Trophoblast cell (in vitro differentiated cells and primary cell): Measurements from ENCODE around the gene OLIG3.
A peak's percentile ranks its signal among the peaks of the same experiment; 100 is the strongest.

Experiments
- DNase-seq, 2 donors: peaks; one replicate each; pipeline ENCODE4 v3.0.0-alpha.2; 2016
- H2AFZ ChIP-seq: 2 replicates; pipeline ENCODE4 v1.6.1; 2013; ENCODE audit warnings: low read length, moderate library complexity, mild to moderate bottlenecking; ENCODE audit not compliant: insufficient read depth, poor library complexity
- H2AK5ac ChIP-seq: 2 replicates; pipeline ENCODE4 v1.6.1; 2013; ENCODE audit warnings: mild to moderate bottlenecking, low read length
- H2BK120ac ChIP-seq: 2 replicates; pipeline ENCODE4 v1.6.1; 2013; ENCODE audit warnings: low read length, mild to moderate bottlenecking, moderate library complexity; ENCODE audit not compliant: insufficient read depth, poor library complexity
- H2BK12ac ChIP-seq: 2 replicates; pipeline ENCODE4 v1.6.1; 2013; ENCODE audit warnings: mild to moderate bottlenecking, low read length, moderate library complexity
- H2BK5ac ChIP-seq: 2 replicates; pipeline ENCODE4 v1.6.1; 2013; ENCODE audit warnings: low read length, low read depth, moderate library complexity, mild to moderate bottlenecking; ENCODE audit not compliant: poor library complexity
- H3K14ac ChIP-seq: 2 replicates; pipeline ENCODE4 v1.6.1; 2013; ENCODE audit warnings: mild to moderate bottlenecking, low read length
- H3K18ac ChIP-seq: 2 replicates; pipeline ENCODE4 v1.6.1; 2013; ENCODE audit warnings: mild to moderate bottlenecking, low read length
- H3K23ac ChIP-seq: 2 replicates; pipeline ENCODE4 v1.6.1; 2013; ENCODE audit warnings: low read length
- H3K27ac ChIP-seq: 2 replicates; pipeline ENCODE4 v1.5.1; 2013; ENCODE audit warnings: low read depth, mild to moderate bottlenecking, inconsistent platforms, low read length, moderate library complexity
- H3K27me3 ChIP-seq: 2 replicates; pipeline ENCODE4 v1.6.1; 2013; ENCODE audit warnings: inconsistent platforms, mild to moderate bottlenecking, low read length, moderate library complexity; ENCODE audit not compliant: insufficient read depth
- H3K36me3 ChIP-seq, 2 experiments: 1 replicate in 1 of 2; 2 replicates in 1 of 2; pipeline ENCODE4 v1.6.1; 2013; ENCODE audit warnings: low read length in 2 of 2, mild to moderate bottlenecking in 2 of 2, moderate library complexity in 1 of 2; ENCODE audit not compliant: insufficient read depth in 2 of 2, control insufficient read depth in 1 of 2
- H3K4ac ChIP-seq: 2 replicates; pipeline ENCODE4 v1.6.1; 2013; ENCODE audit warnings: low read depth, mild to moderate bottlenecking, low read length, moderate library complexity
- H3K4me1 ChIP-seq, 2 experiments: 1 replicate in 1 of 2; 2 replicates in 1 of 2; pipeline ENCODE4 v1.6.1; 2013; ENCODE audit warnings: low read length in 2 of 2, mild to moderate bottlenecking in 2 of 2, moderate library complexity in 1 of 2; ENCODE audit not compliant: insufficient read depth in 2 of 2, control insufficient read depth in 1 of 2
- H3K4me2 ChIP-seq: 2 replicates; pipeline ENCODE4 v1.6.1; 2013; ENCODE audit warnings: inconsistent platforms, mild to moderate bottlenecking, low read length, moderate library complexity
- H3K4me3 ChIP-seq: 2 replicates; pipeline ENCODE4 v1.5.1; 2013; ENCODE audit warnings: mild to moderate bottlenecking, low read depth, low read length, inconsistent platforms
- H3K79me1 ChIP-seq: one replicate; pipeline ENCODE4 v1.6.1; 2013; ENCODE audit warnings: low read length
- H3K79me2 ChIP-seq: 2 replicates; pipeline ENCODE4 v1.6.1; 2013; ENCODE audit warnings: low read length, mild to moderate bottlenecking; ENCODE audit not compliant: control insufficient read depth, insufficient read depth, poor library complexity
- H3K9ac ChIP-seq: 2 replicates; pipeline ENCODE4 v1.6.1; 2013; ENCODE audit warnings: mild to moderate bottlenecking, low read length
- H3K9me3 ChIP-seq: 2 replicates; pipeline ENCODE4 v1.6.1; 2013; ENCODE audit warnings: low read depth, mild to moderate bottlenecking, control low read depth, inconsistent platforms, low read length; ENCODE audit not compliant: insufficient read depth
- H4K12ac ChIP-seq: 2 replicates; pipeline ENCODE4 v1.6.1; 2013; ENCODE audit warnings: low read depth, mild to moderate bottlenecking, low read length, moderate library complexity
- H4K8ac ChIP-seq: 2 replicates; pipeline ENCODE4 v1.6.1; 2013; ENCODE audit warnings: low read depth, mild to moderate bottlenecking, low read length, moderate library complexity
- H4K91ac ChIP-seq: one replicate; pipeline ENCODE4 v1.6.1; 2013; ENCODE audit warnings: low read depth, mild to moderate bottlenecking, low read length, moderate library complexity
- WGBS: extraction: QIAGEN DNeasy Blood & Tissue Kit; methylation state at CpG from one replicate; pipeline ENCODE4 v1.1.7; 2013; ENCODE audit warnings: missing lambda C conversion rate; ENCODE audit not compliant: insufficient read length, insufficient coverage; ENCODE audit errors: extremely low coverage; 5-methylcytosine and 5-hydroxymethylcytosine counted together

Gene OLIG3

DNA sequence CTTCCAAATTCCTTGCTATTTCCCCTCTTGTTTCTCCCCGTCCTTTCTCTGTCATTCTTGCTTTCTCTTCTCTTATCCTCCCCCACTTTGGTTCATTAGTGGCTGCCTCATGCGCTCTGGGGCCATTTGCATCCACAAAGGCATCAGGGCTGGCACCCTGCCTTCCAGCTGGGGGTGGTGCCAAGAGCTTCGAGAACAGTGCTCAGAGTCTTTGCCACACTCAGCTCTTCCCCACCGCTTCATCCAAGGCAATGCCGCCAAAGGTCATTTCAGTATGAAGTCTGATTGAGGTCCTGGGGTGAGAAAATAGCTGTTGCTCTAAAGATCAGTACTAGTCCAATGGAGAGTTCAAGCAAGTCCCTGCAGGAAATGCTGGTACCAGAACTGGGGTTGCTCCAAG lies 22.7 kb downstream of the OLIG3 start:
- Histone ChIP-seq H3K9ac (no peak overlapping the region), H3K4ac (no peak overlapping the region), H3K4me3 (no peak overlapping the region), H3K4me1 (no peaks in the 10 kb centered on the region), H4K91ac (no peak overlapping the region), H4K12ac (no peak overlapping the region), H2AK5ac (no peak overlapping the region), H3K79me2 (no peaks in the 10 kb centered on the region), H2AFZ (peak overlapping the region; percentile 45), H4K8ac (no peak overlapping the region), H3K18ac (no peak overlapping the region), H3K27ac (no peak overlapping the region), H3K27me3 (no peaks in the 10 kb centered on the region), H3K23ac (no peak overlapping the region), H2BK5ac (no peak overlapping the region), H3K4me2 (no peak overlapping the region), H2BK12ac (no peak overlapping the region), H3K36me3 (no peaks in the 10 kb centered on the region), H2BK120ac (no peak overlapping the region), H3K79me1 (no peaks in the 10 kb centered on the region), H3K9me3 (no peaks in the 10 kb centered on the region), H3K14ac (no peak overlapping the region)
- no CpG with 5 or more reads among the region's 5 CpGs for WGBS
- no peak for DNase-seq

DNA sequence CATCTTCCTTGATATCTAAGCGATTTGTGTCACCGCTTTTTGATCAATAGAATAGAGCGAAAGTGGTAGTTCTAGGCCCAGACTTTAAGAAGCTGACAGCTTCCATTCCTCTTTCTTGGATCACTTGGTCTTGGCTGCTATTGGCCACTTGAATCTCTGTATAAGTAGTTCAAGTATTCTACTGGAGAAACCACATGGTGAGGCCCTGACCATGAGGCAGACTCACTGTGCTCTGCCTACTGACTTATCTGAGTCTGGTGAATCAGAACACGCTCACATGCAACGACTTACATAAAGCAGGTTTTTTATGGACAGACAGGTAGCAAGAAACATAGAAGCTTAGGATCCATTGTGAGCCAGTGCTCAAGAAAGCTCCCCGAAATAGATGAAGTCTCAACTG lies 27.0 kb downstream of the OLIG3 start:
- Histone ChIP-seq H3K9me3 (no peaks in the 10 kb centered on the region), H3K4me2 (no peak overlapping the region), H4K91ac (no peak overlapping the region), H4K12ac (no peak overlapping the region), H3K79me2 (no peaks in the 10 kb centered on the region), H2AK5ac (no peak overlapping the region), H3K18ac (no peak overlapping the region), H3K9ac (no peak overlapping the region), H2BK120ac (no peak overlapping the region), H4K8ac (no peak overlapping the region), H3K79me1 (no peaks in the 10 kb centered on the region), H2BK12ac (no peak overlapping the region), H3K4me1 (no peaks in the 10 kb centered on the region), H3K23ac (no peak overlapping the region), H3K4me3 (no peak overlapping the region), H3K27ac (no peak overlapping the region), H3K36me3 (no peaks in the 10 kb centered on the region), H2BK5ac (no peak overlapping the region), H3K14ac (no peak overlapping the region), H3K4ac (no peak overlapping the region), H3K27me3 (no peaks in the 10 kb centered on the region), H2AFZ (no peak overlapping the region)
- no CpG with 5 or more reads among the region's 6 CpGs for WGBS
- DNase-seq, result no peak

DNA sequence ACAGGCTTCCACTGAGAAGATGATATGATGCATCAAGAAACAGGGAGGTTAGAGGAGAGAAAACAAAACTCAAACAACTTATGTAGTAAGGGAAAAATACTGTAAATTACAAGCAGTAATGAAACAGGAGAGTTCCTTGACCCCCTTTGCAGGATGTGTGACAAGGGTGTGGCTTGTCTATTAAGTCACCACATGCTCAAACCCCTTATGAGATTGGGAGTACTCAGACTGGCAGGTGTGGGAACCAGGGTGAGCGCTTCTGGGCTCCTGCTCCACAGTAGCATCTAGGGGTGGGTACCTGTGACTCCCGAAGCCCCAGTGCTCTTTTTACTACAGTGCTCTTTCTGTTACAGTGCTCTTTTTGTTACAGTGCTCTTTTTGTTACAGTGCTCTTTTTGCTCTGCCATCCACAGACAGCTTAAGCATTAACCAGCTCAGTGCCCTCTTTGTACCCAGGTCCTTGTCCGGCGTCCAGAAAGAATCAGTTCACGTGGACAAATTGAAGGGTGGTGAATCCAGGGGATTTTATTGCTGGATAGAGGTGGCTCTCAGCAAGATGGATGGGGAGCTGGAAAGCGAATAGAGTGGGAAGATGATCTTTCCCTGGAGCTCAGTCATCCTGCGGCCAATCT lies 28.7 kb downstream of the OLIG3 start:
- no peak overlapping the region for H2AFZ ChIP-seq
- no peak overlapping the region for H2AK5ac ChIP-seq
- no peak overlapping the region for H3K23ac ChIP-seq
- H3K4me1 ChIP-seq, result no peaks in the 10 kb centered on the region
- no peak overlapping the region for H3K4me2 ChIP-seq
- H2BK120ac ChIP-seq, result no peak overlapping the region
- H3K9me3 ChIP-seq, result no peaks in the 10 kb centered on the region
- H3K79me1 ChIP-seq, result no peaks in the 10 kb centered on the region
- no CpG with 5 or more reads among the region's 7 CpGs for WGBS
- H4K8ac ChIP-seq, result no peak overlapping the region
- no peaks in the 10 kb centered on the region for H3K27me3 ChIP-seq
- no peak overlapping the region for H3K27ac ChIP-seq
- H4K91ac ChIP-seq, result no peak overlapping the region
- no peak overlapping the region for H4K12ac ChIP-seq
- H3K14ac ChIP-seq, result no peak overlapping the region
- no peaks in the 10 kb centered on the region for H3K36me3 ChIP-seq
- no peak overlapping the region for H3K4ac ChIP-seq
- H3K4me3 ChIP-seq, result no peak overlapping the region
- no peak overlapping the region for H2BK12ac ChIP-seq
- H3K18ac ChIP-seq, result no peak overlapping the region
- H3K9ac ChIP-seq, result no peak overlapping the region
- H2BK5ac ChIP-seq, result no peak overlapping the region
- DNase-seq, result no peak
- H3K79me2 ChIP-seq, result no peaks in the 10 kb centered on the region

DNA sequence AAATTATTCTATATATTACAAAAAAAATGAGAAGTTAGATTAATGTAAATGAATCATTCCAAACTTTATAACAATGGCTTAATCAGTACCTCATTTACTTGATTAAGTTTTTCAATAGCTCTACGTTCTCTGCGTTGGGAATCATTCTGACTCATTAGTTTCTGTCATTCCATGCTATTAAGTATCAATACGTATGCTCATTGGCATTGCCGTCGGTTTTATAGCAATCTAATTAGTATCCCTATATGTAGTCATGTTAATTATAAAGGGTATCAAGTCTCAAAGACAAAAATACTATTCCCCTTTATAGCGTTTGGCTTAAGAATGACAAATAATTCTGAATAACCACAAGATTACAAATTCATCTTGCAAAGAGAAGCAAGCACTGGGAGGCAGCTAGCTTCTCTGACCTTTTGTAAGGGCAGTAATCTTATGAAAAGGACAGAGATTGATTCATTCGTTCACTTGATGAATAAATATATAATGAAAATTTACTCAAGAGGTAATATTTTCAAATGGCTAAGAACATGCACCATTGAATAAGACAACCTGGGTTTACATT lies 41.8 kb downstream of the OLIG3 start:
- H3K4me3 ChIP-seq, result no peak overlapping the region
- no peak overlapping the region for H3K9ac ChIP-seq
- no peaks in the 10 kb centered on the region for H3K4me1 ChIP-seq
- no peak overlapping the region for H4K12ac ChIP-seq
- H2AK5ac ChIP-seq, result no peak overlapping the region
- H3K27ac ChIP-seq, result no peak overlapping the region
- no peak for DNase-seq
- H3K18ac ChIP-seq, result no peak overlapping the region
- no peak overlapping the region for H2BK12ac ChIP-seq
- H3K23ac ChIP-seq, result no peak overlapping the region
- H3K79me2 ChIP-seq, result no peaks in the 10 kb centered on the region
- no peak overlapping the region for H2AFZ ChIP-seq
- no peaks in the 10 kb centered on the region for H3K36me3 ChIP-seq
- H3K79me1 ChIP-seq, result no peaks in the 10 kb centered on the region
- no peak overlapping the region for H3K4me2 ChIP-seq
- no peaks in the 10 kb centered on the region for H3K27me3 ChIP-seq
- H4K91ac ChIP-seq, result no peak overlapping the region
- no CpG with 5 or more reads among the region's 7 CpGs for WGBS
- no peak overlapping the region for H2BK120ac ChIP-seq
- no peak overlapping the region for H4K8ac ChIP-seq
- H3K4ac ChIP-seq, result no peak overlapping the region
- no peaks in the 10 kb centered on the region for H3K9me3 ChIP-seq
- H2BK5ac ChIP-seq, result no peak overlapping the region
- no peak overlapping the region for H3K14ac ChIP-seq
